HepG2 (cell line): ENCODE results near the gene NBPF4. TPM values are rescaled to one million over a fixed set of nuclear protein-coding genes. Genes with fewer than 3 reads are reported as not detected.
"Not testable (repeated sequence)": the region's sequence is repeated elsewhere in the genome, so short reads cannot be mapped to it uniquely, and the experiment has no call there.

Source experiments
- ATAC-seq: fragments of 200-7000 bp; cut with Tn5 transposase; 3 replicates; pipeline ENCODE4 v1.9.1; 2020; ENCODE audit warnings: mild to moderate bottlenecking, moderate library complexity
- Bru-seq: library from RNA; stranded (reverse); fragments of 400-500 nt; gene quantifications from one replicate; lab custom pipeline; 2021; lab: Mats Ljungman, UMichigan
- BruChase-seq, 2 experiments: library from RNA; stranded (reverse); fragments of 400-500 nt; gene quantifications; one replicate each; lab custom pipeline; 2021; lab: Mats Ljungman, UMichigan
- BruUV-seq: library from RNA; stranded (reverse); fragments of 400-500 nt; replicated peaks from 2 replicates; lab custom pipeline; 2021; lab: Mats Ljungman, UMichigan
- CTCF ChIA-PET: fragments of 300-600 bp; formaldehyde crosslinking; extraction: SDS; loops from one replicate; lab custom pipeline; 2021; ENCODE audit warnings: low total read pairs, inconsistent platforms, low intra/inter-chr PET ratio; lab: Yijun Ruan, JAX
- POLR2A ChIA-PET: fragments of 350-600 bp; sonication (Branson Sonifier 250); formaldehyde crosslinking; loops from one replicate; lab custom pipeline; 2020; ENCODE audit warnings: antibody characterized with exemption, inconsistent platforms; lab: Yijun Ruan, JAX
- DNase-seq: peaks from one replicate; pipeline ENCODE4 v3.0.0-alpha.2; 2015; ENCODE audit warnings: low spot score
- FAIRE-seq: peaks from 3 replicates; lab custom pipeline; 2011; peaks lifted over from hg19 to GRCh38; lab: Jason Lieb, UNC
- H2AFZ ChIP-seq: one replicate; pipeline ENCODE4 v1.6.1; 2011; ENCODE audit warnings: low read length, inconsistent platforms
- H3K27ac ChIP-seq: fragments of 300-600 bp; 3 replicates; pipeline ENCODE4 v1.8.0; 2011; ENCODE audit warnings: mixed run types, mild to moderate bottlenecking, mixed read lengths, low read length, inconsistent platforms; ENCODE audit not compliant: insufficient read depth; ENCODE audit errors: extremely low read length
- H3K27me3 ChIP-seq, 2 experiments: fragments of 200-600 bp in 1 of 2; 2 replicates in 1 of 2; 3 replicates in 1 of 2; pipeline versions ENCODE4 v1.6.0 to v1.8.0; 2011; ENCODE audit warnings: low read length in 2 of 2, mild to moderate bottlenecking in 2 of 2, moderate library complexity in 2 of 2, inconsistent platforms in 1 of 2; ENCODE audit not compliant: insufficient read depth in 2 of 2, control insufficient read depth in 1 of 2
- H3K36me3 ChIP-seq, 2 experiments: fragments of 200-600 bp in 1 of 2; replicated peaks in 1 of 2; 2 replicates in 1 of 2; 3 replicates in 1 of 2; pipeline versions ENCODE4 v1.5.1 to v1.8.0; 2011; ENCODE audit warnings: low read length in 2 of 2, inconsistent platforms in 1 of 2; ENCODE audit not compliant: insufficient read depth in 2 of 2, control insufficient read depth in 1 of 2
- H3K4me1 ChIP-seq: 2 replicates; pipeline ENCODE4 v1.5.1; 2012; ENCODE audit warnings: low read length, inconsistent platforms; ENCODE audit not compliant: insufficient read depth
- H3K4me2 ChIP-seq: 2 replicates; pipeline ENCODE4 v1.6.0; 2011; ENCODE audit warnings: low read depth, low read length, inconsistent platforms
- H3K4me3 ChIP-seq, 3 experiments: fragments of 200-600 bp in 1 of 3; sonication (generic), shearing (Covaris generic) in 1 of 3; replicated peaks in 1 of 3; 2 replicates each; pipeline ENCODE4 v1.5.1; 2011 to 2016; ENCODE audit warnings: low read length in 3 of 3, inconsistent platforms in 2 of 3, low read depth in 2 of 3, mild to moderate bottlenecking in 2 of 3, control low read depth in 1 of 3, mixed read lengths in 1 of 3; ENCODE audit not compliant: insufficient read depth in 1 of 3
- H3K79me2 ChIP-seq: one replicate; pipeline ENCODE4 v1.6.1; 2011; ENCODE audit warnings: low read length, inconsistent platforms; ENCODE audit not compliant: insufficient read depth
- H3K9ac ChIP-seq: 2 replicates; pipeline ENCODE4 v1.6.0; 2011; ENCODE audit warnings: mild to moderate bottlenecking, low read depth, low read length, inconsistent platforms; ENCODE audit not compliant: insufficient read depth
- H3K9me3 ChIP-seq: 2 replicates; pipeline ENCODE4 v1.5.1; 2012; ENCODE audit warnings: mild to moderate bottlenecking, low read length
- H4K20me1 ChIP-seq: 2 replicates; pipeline ENCODE4 v1.6.0; 2011; ENCODE audit warnings: inconsistent platforms, mild to moderate bottlenecking, low read length, moderate library complexity; ENCODE audit not compliant: insufficient read depth
- WGBS: methylation state at CpG from one replicate; pipeline ENCODE4 v1.1.6; 2017; ENCODE audit warnings: low lambda C conversion rate; 5-methylcytosine and 5-hydroxymethylcytosine counted together
- in situ Hi-C: cut with HindIII; loops from 2 replicates; pipeline ENCODE4 v1.10.0; 2017; ENCODE audit warnings: low pct_unique_long_range_greater_than_20kb; ENCODE audit not compliant: extremely low pct_ligation_motif_present
- intact Hi-C: fragments of 100-400 bp; cut with micrococcal nuclease; formaldehyde crosslinking; loops from one replicate; pipeline ENCODE4 v1.10.0; 2022; ENCODE audit not compliant: unreplicated experiment
- long read RNA-seq, 2 experiments: library from RNA in 1 of 2; library from polyadenylated mRNA in 1 of 2; stranded (forward) in 1 of 2; unstranded in 1 of 2; transcript quantifications; one replicate each; pipeline ENCODE4 v2.0.0, GENCODE V29; 2019 to 2022
- polyA minus RNA-seq, 3 experiments: library from RNA; depleted of rRNA, polyadenylated mRNA; stranded (reverse); fragments of >200 nt; gene quantifications; 2 replicates each; pipeline ENCODE4 v1.2.3, GENCODE V29; 2011; ENCODE audit warnings: low replicate concordance in 1 of 3
- polyA plus RNA-seq, 8 experiments: library from polyadenylated mRNA; depleted of rRNA in 3 of 8; stranded (reverse) in 7 of 8; unstranded in 1 of 8; fragments of >200 nt; fragmentation: Illumina TruSeq in 4 of 8; extraction: Trizol in 4 of 8; gene quantifications; 2 replicates each; pipeline versions ENCODE4 v1.2.1 to v1.2.3, GENCODE V29; 2011 to 2016; ENCODE audit warnings: low read depth in 4 of 8, missing spikeins in 1 of 8, mixed read lengths in 1 of 8; ENCODE audit not compliant: insufficient read depth in 1 of 8
- total RNA-seq, 5 experiments: library from RNA; depleted of rRNA; stranded (reverse); fragments of >200 nt; fragmentation: Illumina TruSeq; extraction: Trizol; gene quantifications; 2 replicates each; pipeline ENCODE4 v1.2.3, GENCODE V29; 2016; ENCODE audit warnings: low read depth in 1 of 5

Gene NBPF4
- total RNA-seq (2016; rRNA removed; fragmentation: Illumina TruSeq; extraction: Trizol) (not detected in 2 replicates), polyA plus RNA-seq (2011; rRNA removed) (not detected in 2 replicates), polyA minus RNA-seq (2011; rRNA and poly(A)+ RNA removed; ENCODE audit: low replicate concordance) (1.1 TPM in 1 of 2 replicates, not detected in the other), Bru-seq, nascent RNA (percentile 5 among the genes with signal in this experiment), BruChase-seq, experiment 1, labeled RNA remaining after a 6-hour chase (percentile 9 among the genes with signal in this experiment), BruChase-seq, experiment 2, labeled RNA remaining after a 2-hour chase (not detected)
- total RNA-seq (2016; cell fraction: cytosol; rRNA removed; fragmentation: Illumina TruSeq; extraction: Trizol; ENCODE audit: low read depth), result not detected in 2 replicates
- total RNA-seq (2016; cell fraction: insoluble cytoplasmic fraction; rRNA removed; fragmentation: Illumina TruSeq; extraction: Trizol), result not detected in 2 replicates
- not detected in 2 replicates for total RNA-seq (2016; cell fraction: membrane; rRNA removed; fragmentation: Illumina TruSeq; extraction: Trizol)
- not detected in 2 replicates for total RNA-seq (2016; cell fraction: nucleus; rRNA removed; fragmentation: Illumina TruSeq; extraction: Trizol)
- not detected in 2 replicates for polyA plus RNA-seq (2011; cell fraction: cytosol; rRNA removed)
- not detected in 2 replicates for polyA plus RNA-seq (2011; cell fraction: nucleus; rRNA removed)
- polyA plus RNA-seq (2012), result not detected in 2 replicates
- not detected in 2 replicates for polyA plus RNA-seq (2016; cell fraction: cytosol; fragmentation: Illumina TruSeq; extraction: Trizol; ENCODE audit: low read depth)
- polyA plus RNA-seq (2016; cell fraction: insoluble cytoplasmic fraction; fragmentation: Illumina TruSeq; extraction: Trizol; ENCODE audit: low read depth), result not detected in 2 replicates
- not detected in 2 replicates for polyA plus RNA-seq (2016; cell fraction: membrane; fragmentation: Illumina TruSeq; extraction: Trizol; ENCODE audit: low read depth)
- polyA plus RNA-seq (2016; cell fraction: nucleus; fragmentation: Illumina TruSeq; extraction: Trizol; ENCODE audit: insufficient read depth, low read depth), result not detected in 2 replicates
- not detected in 2 replicates for polyA minus RNA-seq (2011; cell fraction: cytosol; rRNA and poly(A)+ RNA removed)
- not detected in 2 replicates for polyA minus RNA-seq (2011; cell fraction: nucleus; rRNA and poly(A)+ RNA removed)
- long read RNA-seq, experiment 1, result 0 reads
- long read RNA-seq, experiment 2, result 0 reads

DNA sequence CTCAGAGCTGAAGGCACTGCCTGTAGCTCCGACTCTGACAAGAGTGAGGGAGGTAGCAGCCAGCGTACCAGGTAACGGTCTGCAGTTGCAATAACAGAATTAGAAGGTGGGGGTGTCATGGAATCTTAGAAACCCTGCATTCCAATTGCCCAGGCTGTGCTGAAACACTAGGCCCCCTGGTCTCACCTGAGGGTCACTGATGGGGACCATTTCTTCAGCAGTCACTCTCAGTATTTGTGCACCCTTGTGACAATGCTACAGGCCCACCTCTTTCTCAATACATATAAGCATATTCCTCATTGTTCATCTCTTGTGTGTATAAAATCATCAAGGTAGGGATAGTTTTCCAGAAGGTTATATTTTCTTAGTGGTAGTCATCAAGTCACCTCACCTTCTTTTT lies at the start of gene NBPF4:
Gene NBPF4, minus strand, starts transcription at position 101 of the 400 bp plus-strand sequence. CDS start 315 bp downstream, outside the sequence.
- H3K36me3 ChIP-seq, ATAC-seq, H3K4me3 ChIP-seq, H3K9ac ChIP-seq, H2AFZ ChIP-seq, H3K79me2 ChIP-seq, H4K20me1 ChIP-seq, H3K4me2 ChIP-seq, H3K9me3 ChIP-seq, in situ Hi-C loops, POLR2A ChIA-PET, intact Hi-C loops, CTCF ChIA-PET, BruUV-seq, FAIRE-seq, DNase-seq, H3K27me3 ChIP-seq, H3K27ac ChIP-seq, H3K4me1 ChIP-seq: not testable (repeated sequence)
- WGBS, result no CpG with 5 or more reads among the region's 3 CpGs

GRCh38 chr1:108282528-108283257 lies 38.8 kb upstream of the NBPF4 start:
- no CpG with 5 or more reads among the region's 6 CpGs for WGBS
- H3K9me3 ChIP-seq, H2AFZ ChIP-seq, H3K9ac ChIP-seq, intact Hi-C loops, FAIRE-seq, H3K4me3 ChIP-seq, H3K79me2 ChIP-seq, H4K20me1 ChIP-seq, in situ Hi-C loops, H3K4me2 ChIP-seq, BruUV-seq, CTCF ChIA-PET, H3K27ac ChIP-seq, H3K4me1 ChIP-seq, POLR2A ChIA-PET, H3K36me3 ChIP-seq, H3K27me3 ChIP-seq, DNase-seq, ATAC-seq: not testable (repeated sequence)

DNA sequence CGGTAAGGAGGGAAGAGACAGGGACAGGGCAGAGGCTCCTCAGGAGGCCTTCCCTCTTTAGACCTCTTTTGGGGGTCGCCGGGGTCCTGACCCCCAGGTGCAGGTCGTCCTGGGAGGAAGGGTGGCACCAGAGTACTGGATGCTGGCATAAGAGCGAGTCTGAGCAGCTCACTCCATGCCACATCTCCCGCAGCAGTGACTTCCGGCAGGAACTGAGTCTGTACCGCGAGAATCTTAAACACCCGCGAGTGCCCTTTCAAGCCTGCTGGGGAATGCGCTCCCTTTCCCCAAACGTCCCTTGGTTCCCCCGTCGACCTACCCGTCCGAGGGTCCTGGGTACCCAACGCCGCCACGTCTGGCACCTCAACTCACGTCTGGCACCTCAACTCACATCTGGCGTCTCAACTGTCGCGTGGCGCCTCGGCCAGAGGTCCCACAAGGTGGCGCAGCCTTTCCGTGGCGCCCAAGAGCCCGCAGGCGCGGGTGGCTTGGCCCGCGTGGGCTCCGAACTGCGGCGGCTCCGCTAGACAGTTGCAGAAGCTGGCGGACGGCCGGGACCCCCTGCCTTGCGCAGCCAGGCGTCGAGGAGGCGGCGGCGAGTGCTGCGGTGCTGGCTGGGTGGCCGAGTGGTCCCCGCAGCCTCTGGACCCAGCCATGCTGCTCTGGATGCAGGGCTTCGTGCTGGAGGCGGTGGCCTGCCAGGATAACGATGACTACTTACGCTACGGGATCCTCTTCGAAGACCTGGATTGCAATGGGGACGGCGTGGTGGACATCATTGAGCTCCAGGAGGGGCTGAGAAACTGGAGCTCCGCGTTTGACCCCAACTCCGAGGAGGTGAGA lies 28.8 kb upstream of the NBPF4 start:
- intact Hi-C loops, BruUV-seq: not testable (repeated sequence)

More for the DNA sequence above, 28.8 kb upstream of the NBPF4 start:
- ATAC-seq, H3K9ac ChIP-seq, CTCF ChIA-PET, H2AFZ ChIP-seq, H3K4me3 ChIP-seq, H3K9me3 ChIP-seq, FAIRE-seq, H3K27ac ChIP-seq, H4K20me1 ChIP-seq, H3K4me2 ChIP-seq, H3K27me3 ChIP-seq, DNase-seq, H3K4me1 ChIP-seq, H3K79me2 ChIP-seq, in situ Hi-C loops, H3K36me3 ChIP-seq, POLR2A ChIA-PET: not testable (repeated sequence)
- WGBS, result no CpG with 5 or more reads among the region's 61 CpGs
